ENCODE data around the gene CTNNBL1.

CTNNBL1 gene

GRCh38 chr20:37838769-37839431, 145.1 kb downstream of the CTNNBL1 start:
- Histone ChIP-seq H3K27ac (replicated peaks) (no peak overlapping the region), H3K4me3 (replicated peaks; ENCODE audit: insufficient read depth, low read length) (no peak overlapping the region), H3K27me3 (ENCODE audit: insufficient read depth, poor library complexity, severe bottlenecking) (no peaks in the 10 kb centered on the region)
- DNase-seq (ENCODE audit: low read depth in 1 of 2, low spot score in 1 of 2): no peak
- no peak for TF ChIP-seq CTCF (IDR thresholded peaks at IDR 0.05; ENCODE audit: insufficient read depth, low read length)
- no peak for TF ChIP-seq REST (IDR thresholded peaks at IDR 0.05; ENCODE audit: insufficient replicate concordance, low read depth)
- no peak for TF ChIP-seq GABPA (IDR thresholded peaks at IDR 0.05; ENCODE audit: low read depth)
- TF ChIP-seq SPI1 (IDR thresholded peaks at IDR 0.05; ENCODE audit: borderline replicate concordance, low read depth): no peak
- TF ChIP-seq POLR2AphosphoS5 (IDR thresholded peaks at IDR 0.05; ENCODE audit: low read depth): no peak

DNA sequence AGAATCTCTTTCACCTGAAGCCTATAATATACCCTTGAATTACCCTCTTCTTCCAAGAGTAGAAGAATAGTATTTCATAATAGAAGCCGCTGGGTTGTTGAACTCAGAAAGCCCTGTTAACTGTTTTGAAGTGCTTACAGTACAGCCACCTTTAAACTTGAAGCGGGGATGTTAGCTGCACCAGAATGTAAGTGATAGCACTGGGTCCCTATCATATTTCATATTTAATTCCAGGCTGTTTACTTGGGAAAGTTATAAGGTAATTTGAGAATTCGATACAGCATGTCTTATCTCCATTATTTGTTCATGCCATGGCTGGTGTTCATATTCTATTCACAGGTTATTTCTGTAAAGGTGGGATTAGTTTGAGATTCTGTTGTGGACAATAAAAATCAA, 145.6 kb downstream of the CTNNBL1 start:
- no peak overlapping the region for H3K27ac ChIP-seq (replicated peaks)
- no peak for DNase-seq (ENCODE audit: low read depth in 1 of 2, low spot score in 1 of 2)
- no peak overlapping the region for H3K4me3 ChIP-seq (replicated peaks; ENCODE audit: insufficient read depth, low read length)
- H3K27me3 ChIP-seq (ENCODE audit: insufficient read depth, poor library complexity, severe bottlenecking): no peaks in the 10 kb centered on the region
- TF ChIP-seq SPI1 (IDR thresholded peaks at IDR 0.05; ENCODE audit: borderline replicate concordance, low read depth): no peak
- no peak for TF ChIP-seq GABPA (IDR thresholded peaks at IDR 0.05; ENCODE audit: low read depth)
- TF ChIP-seq REST (IDR thresholded peaks at IDR 0.05; ENCODE audit: insufficient replicate concordance, low read depth): no peak
- no peak for TF ChIP-seq POLR2AphosphoS5 (IDR thresholded peaks at IDR 0.05; ENCODE audit: low read depth)
- no peak for TF ChIP-seq CTCF (IDR thresholded peaks at IDR 0.05; ENCODE audit: insufficient read depth, low read length)

DNA sequence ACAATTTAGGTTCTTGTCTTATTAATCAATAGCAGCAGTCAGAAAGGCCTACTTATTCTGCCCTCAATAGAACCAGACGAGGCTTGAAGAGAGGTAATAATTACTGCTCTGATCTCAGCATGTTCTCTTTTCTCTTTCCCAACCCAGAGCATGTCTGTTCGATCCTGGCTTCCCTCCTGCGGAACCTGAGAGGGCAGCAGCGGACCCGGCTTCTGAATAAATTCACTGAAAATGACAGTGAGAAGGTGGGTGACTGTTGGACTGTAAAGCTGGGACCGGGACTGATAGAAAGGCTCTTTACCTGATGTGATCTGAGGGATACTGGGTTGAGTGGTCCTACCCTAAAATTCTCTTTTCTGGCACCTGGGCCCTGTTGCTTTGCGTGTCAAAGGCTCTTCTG, 146.1 kb downstream of the CTNNBL1 start:
- H3K27ac ChIP-seq (replicated peaks): no peak overlapping the region
- DNase-seq (ENCODE audit: low read depth in 1 of 2, low spot score in 1 of 2): no peak
- no peaks in the 10 kb centered on the region for H3K27me3 ChIP-seq (ENCODE audit: insufficient read depth, poor library complexity, severe bottlenecking)
- TF ChIP-seq POLR2AphosphoS5 (IDR thresholded peaks at IDR 0.05; ENCODE audit: low read depth) (no peak), SPI1 (IDR thresholded peaks at IDR 0.05; ENCODE audit: borderline replicate concordance, low read depth) (no peak), REST (IDR thresholded peaks at IDR 0.05; ENCODE audit: insufficient replicate concordance, low read depth) (no peak), GABPA (IDR thresholded peaks at IDR 0.05; ENCODE audit: low read depth) (no peak)
- no peak overlapping the region for H3K4me3 ChIP-seq (replicated peaks; ENCODE audit: insufficient read depth, low read length)
